HepG2 (cell line): ENCODE results near the gene OST4. TPM values are rescaled to one million over a fixed set of nuclear protein-coding genes. Genes with fewer than 3 reads are reported as not detected.

Source experiments
- ATAC-seq: fragments of 200-7000 bp; cut with Tn5 transposase; 3 replicates; pipeline ENCODE4 v1.9.1; 2020; ENCODE audit warnings: mild to moderate bottlenecking, moderate library complexity
- Bru-seq: library from RNA; stranded (reverse); fragments of 400-500 nt; gene quantifications from one replicate; lab custom pipeline; 2021; lab: Mats Ljungman, UMichigan
- BruChase-seq, 2 experiments: library from RNA; stranded (reverse); fragments of 400-500 nt; gene quantifications; one replicate each; lab custom pipeline; 2021; lab: Mats Ljungman, UMichigan
- BruUV-seq: library from RNA; stranded (reverse); fragments of 400-500 nt; replicated peaks from 2 replicates; lab custom pipeline; 2021; lab: Mats Ljungman, UMichigan
- CTCF ChIA-PET: fragments of 300-600 bp; formaldehyde crosslinking; extraction: SDS; loops from one replicate; lab custom pipeline; 2021; ENCODE audit warnings: low total read pairs, inconsistent platforms, low intra/inter-chr PET ratio; lab: Yijun Ruan, JAX
- POLR2A ChIA-PET: fragments of 350-600 bp; sonication (Branson Sonifier 250); formaldehyde crosslinking; loops from one replicate; lab custom pipeline; 2020; ENCODE audit warnings: antibody characterized with exemption, inconsistent platforms; lab: Yijun Ruan, JAX
- DNase-seq: peaks from one replicate; pipeline ENCODE4 v3.0.0-alpha.2; 2015; ENCODE audit warnings: low spot score
- FAIRE-seq: peaks from 3 replicates; lab custom pipeline; 2011; peaks lifted over from hg19 to GRCh38; lab: Jason Lieb, UNC
- H2AFZ ChIP-seq: one replicate; pipeline ENCODE4 v1.6.1; 2011; ENCODE audit warnings: low read length, inconsistent platforms
- H3K27ac ChIP-seq: fragments of 300-600 bp; 3 replicates; pipeline ENCODE4 v1.8.0; 2011; ENCODE audit warnings: mixed run types, mild to moderate bottlenecking, mixed read lengths, low read length, inconsistent platforms; ENCODE audit not compliant: insufficient read depth; ENCODE audit errors: extremely low read length
- H3K27me3 ChIP-seq, 2 experiments: fragments of 200-600 bp in 1 of 2; 2 replicates in 1 of 2; 3 replicates in 1 of 2; pipeline versions ENCODE4 v1.6.0 to v1.8.0; 2011; ENCODE audit warnings: low read length in 2 of 2, mild to moderate bottlenecking in 2 of 2, moderate library complexity in 2 of 2, inconsistent platforms in 1 of 2; ENCODE audit not compliant: insufficient read depth in 2 of 2, control insufficient read depth in 1 of 2
- H3K36me3 ChIP-seq, 2 experiments: fragments of 200-600 bp in 1 of 2; replicated peaks in 1 of 2; 2 replicates in 1 of 2; 3 replicates in 1 of 2; pipeline versions ENCODE4 v1.5.1 to v1.8.0; 2011; ENCODE audit warnings: low read length in 2 of 2, inconsistent platforms in 1 of 2; ENCODE audit not compliant: insufficient read depth in 2 of 2, control insufficient read depth in 1 of 2
- H3K4me1 ChIP-seq: 2 replicates; pipeline ENCODE4 v1.5.1; 2012; ENCODE audit warnings: low read length, inconsistent platforms; ENCODE audit not compliant: insufficient read depth
- H3K4me2 ChIP-seq: 2 replicates; pipeline ENCODE4 v1.6.0; 2011; ENCODE audit warnings: low read depth, low read length, inconsistent platforms
- H3K4me3 ChIP-seq, 3 experiments: fragments of 200-600 bp in 1 of 3; sonication (generic), shearing (Covaris generic) in 1 of 3; replicated peaks in 1 of 3; 2 replicates each; pipeline ENCODE4 v1.5.1; 2011 to 2016; ENCODE audit warnings: low read length in 3 of 3, inconsistent platforms in 2 of 3, low read depth in 2 of 3, mild to moderate bottlenecking in 2 of 3, control low read depth in 1 of 3, mixed read lengths in 1 of 3; ENCODE audit not compliant: insufficient read depth in 1 of 3
- H3K79me2 ChIP-seq: one replicate; pipeline ENCODE4 v1.6.1; 2011; ENCODE audit warnings: low read length, inconsistent platforms; ENCODE audit not compliant: insufficient read depth
- H3K9ac ChIP-seq: 2 replicates; pipeline ENCODE4 v1.6.0; 2011; ENCODE audit warnings: mild to moderate bottlenecking, low read depth, low read length, inconsistent platforms; ENCODE audit not compliant: insufficient read depth
- H3K9me3 ChIP-seq: 2 replicates; pipeline ENCODE4 v1.5.1; 2012; ENCODE audit warnings: mild to moderate bottlenecking, low read length
- H4K20me1 ChIP-seq: 2 replicates; pipeline ENCODE4 v1.6.0; 2011; ENCODE audit warnings: inconsistent platforms, mild to moderate bottlenecking, low read length, moderate library complexity; ENCODE audit not compliant: insufficient read depth
- FOXA3 ChIP-seq: IDR thresholded peaks from 2 replicates; pipeline ENCODE4 v1.6.1; 2016; ENCODE audit warnings: missing genetic modification reagents, missing compliant biosample characterization
- GATAD2A ChIP-seq: IDR thresholded peaks from 2 replicates; pipeline ENCODE4 v1.6.1; 2016
- HOXA3 ChIP-seq: sonication (generic); formaldehyde crosslinking; IDR thresholded peaks from 2 replicates; pipeline ENCODE4 v1.5.0; 2020; ENCODE audit warnings: missing genetic modification reagents
- KLF16 ChIP-seq, 2 experiments: sonication (generic) in 1 of 2; formaldehyde crosslinking in 1 of 2; IDR thresholded peaks; 2 replicates each; pipeline versions ENCODE4 v1.6.1 to v1.8.0; 2016 to 2023; ENCODE audit warnings: missing genetic modification reagents in 2 of 2, missing compliant biosample characterization in 1 of 2
- SAP130 ChIP-seq: IDR thresholded peaks from 2 replicates; pipeline ENCODE4 v1.6.1; 2016; ENCODE audit warnings: low read depth
- SMAD1 ChIP-seq: sonication (generic); formaldehyde crosslinking; IDR thresholded peaks from 2 replicates; pipeline ENCODE4 v1.4.0; 2020; ENCODE audit warnings: missing genetic modification reagents, low read depth, mild to moderate bottlenecking, borderline replicate concordance
- SP5 ChIP-seq: IDR thresholded peaks from 2 replicates; pipeline ENCODE4 v1.6.1; 2016; ENCODE audit warnings: low read depth, borderline replicate concordance
- ZBTB21 ChIP-seq: sonication (generic); formaldehyde crosslinking; IDR thresholded peaks from 2 replicates; pipeline ENCODE4 v1.4.0; 2020; ENCODE audit warnings: missing genetic modification reagents
- ZNF788 ChIP-seq: sonication (generic); formaldehyde crosslinking; IDR thresholded peaks from 2 replicates; pipeline ENCODE4 v1.5.0; 2020; ENCODE audit warnings: mild to moderate bottlenecking, missing genetic modification reagents, borderline replicate concordance
- ZSCAN20 ChIP-seq: sonication (generic); formaldehyde crosslinking; IDR thresholded peaks from 2 replicates; pipeline ENCODE4 v1.4.0; 2020; ENCODE audit warnings: missing genetic modification reagents, mild to moderate bottlenecking, borderline replicate concordance
- WGBS: methylation state at CpG from one replicate; pipeline ENCODE4 v1.1.6; 2017; ENCODE audit warnings: low lambda C conversion rate; 5-methylcytosine and 5-hydroxymethylcytosine counted together
- in situ Hi-C: cut with HindIII; loops from 2 replicates; pipeline ENCODE4 v1.10.0; 2017; ENCODE audit warnings: low pct_unique_long_range_greater_than_20kb; ENCODE audit not compliant: extremely low pct_ligation_motif_present
- intact Hi-C: fragments of 100-400 bp; cut with micrococcal nuclease; formaldehyde crosslinking; loops from one replicate; pipeline ENCODE4 v1.10.0; 2022; ENCODE audit not compliant: unreplicated experiment
- long read RNA-seq, 2 experiments: library from RNA in 1 of 2; library from polyadenylated mRNA in 1 of 2; stranded (forward) in 1 of 2; unstranded in 1 of 2; transcript quantifications; one replicate each; pipeline ENCODE4 v2.0.0, GENCODE V29; 2019 to 2022
- polyA minus RNA-seq, 3 experiments: library from RNA; depleted of rRNA, polyadenylated mRNA; stranded (reverse); fragments of >200 nt; gene quantifications; 2 replicates each; pipeline ENCODE4 v1.2.3, GENCODE V29; 2011; ENCODE audit warnings: low replicate concordance in 1 of 3
- polyA plus RNA-seq, 8 experiments: library from polyadenylated mRNA; depleted of rRNA in 3 of 8; stranded (reverse) in 7 of 8; unstranded in 1 of 8; fragments of >200 nt; fragmentation: Illumina TruSeq in 4 of 8; extraction: Trizol in 4 of 8; gene quantifications; 2 replicates each; pipeline versions ENCODE4 v1.2.1 to v1.2.3, GENCODE V29; 2011 to 2016; ENCODE audit warnings: low read depth in 4 of 8, missing spikeins in 1 of 8, mixed read lengths in 1 of 8; ENCODE audit not compliant: insufficient read depth in 1 of 8
- total RNA-seq, 5 experiments: library from RNA; depleted of rRNA; stranded (reverse); fragments of >200 nt; fragmentation: Illumina TruSeq; extraction: Trizol; gene quantifications; 2 replicates each; pipeline ENCODE4 v1.2.3, GENCODE V29; 2016; ENCODE audit warnings: low read depth in 1 of 5
- TF ChIP-seq, protein P1 (sequence below): IDR thresholded peaks from 2 replicates; pipeline ENCODE4 v1.6.1; 2016; ENCODE audit warnings: missing genetic modification reagents, missing compliant biosample characterization
- TF ChIP-seq, protein P2 (sequence below): sonication (generic); formaldehyde crosslinking; IDR thresholded peaks from 2 replicates; pipeline ENCODE4 v1.4.0; 2020; ENCODE audit warnings: low read depth, missing genetic modification reagents

The OST4 gene
- total RNA-seq (2016; rRNA removed; fragmentation: Illumina TruSeq; extraction: Trizol): 498 and 508 TPM in 2 replicates
- 947 and 1,365 TPM in 2 replicates for total RNA-seq (2016; cell fraction: cytosol; rRNA removed; fragmentation: Illumina TruSeq; extraction: Trizol; ENCODE audit: low read depth)
- total RNA-seq (2016; cell fraction: insoluble cytoplasmic fraction; rRNA removed; fragmentation: Illumina TruSeq; extraction: Trizol): 496 and 506 TPM in 2 replicates
- total RNA-seq (2016; cell fraction: membrane; rRNA removed; fragmentation: Illumina TruSeq; extraction: Trizol): 928 and 1,097 TPM in 2 replicates
- 200 and 226 TPM in 2 replicates for total RNA-seq (2016; cell fraction: nucleus; rRNA removed; fragmentation: Illumina TruSeq; extraction: Trizol)
- polyA plus RNA-seq (2011; rRNA removed): 491 and 584 TPM in 2 replicates
- 627 and 1,057 TPM in 2 replicates for polyA plus RNA-seq (2011; cell fraction: cytosol; rRNA removed)
- polyA plus RNA-seq (2011; cell fraction: nucleus; rRNA removed): 336 and 383 TPM in 2 replicates
- polyA plus RNA-seq (2012): 371 and 440 TPM in 2 replicates
- polyA plus RNA-seq (2016; cell fraction: cytosol; fragmentation: Illumina TruSeq; extraction: Trizol; ENCODE audit: low read depth): 1,401 and 1,836 TPM in 2 replicates
- 640 and 680 TPM in 2 replicates for polyA plus RNA-seq (2016; cell fraction: insoluble cytoplasmic fraction; fragmentation: Illumina TruSeq; extraction: Trizol; ENCODE audit: low read depth)
- 1,282 and 1,407 TPM in 2 replicates for polyA plus RNA-seq (2016; cell fraction: membrane; fragmentation: Illumina TruSeq; extraction: Trizol; ENCODE audit: low read depth)
- 415 and 448 TPM in 2 replicates for polyA plus RNA-seq (2016; cell fraction: nucleus; fragmentation: Illumina TruSeq; extraction: Trizol; ENCODE audit: insufficient read depth, low read depth)
- polyA minus RNA-seq (2011; rRNA and poly(A)+ RNA removed; ENCODE audit: low replicate concordance): 310 and 535 TPM in 2 replicates
- 514 and 560 TPM in 2 replicates for polyA minus RNA-seq (2011; cell fraction: cytosol; rRNA and poly(A)+ RNA removed)
- polyA minus RNA-seq (2011; cell fraction: nucleus; rRNA and poly(A)+ RNA removed): 136 and 144 TPM in 2 replicates
- Bru-seq, nascent RNA: percentile 98 among the genes with signal in this experiment
- BruChase-seq, experiment 1, labeled RNA remaining after a 6-hour chase: percentile 96 among the genes with signal in this experiment
- percentile 95 among the genes with signal in this experiment for BruChase-seq, experiment 2, labeled RNA remaining after a 2-hour chase
- long read RNA-seq, experiment 1, transcript OST4-201 (2 exons, 559 nt): minor isoform, 35 of 660 reads
- long read RNA-seq, experiment 1, transcript OST4-203 (3 exons, 561 nt): major isoform, 621 of 660 reads
- long read RNA-seq, experiment 1, partial matches to known transcripts: 0 of 660 reads
- long read RNA-seq, experiment 1, other reads (novel, unspliced or antisense): 2 of 660 reads
- long read RNA-seq, experiment 2, transcript OST4-201 (2 exons, 559 nt): minor isoform, 34 of 414 reads
- long read RNA-seq, experiment 2, transcript OST4-203 (3 exons, 561 nt): major isoform, 375 of 414 reads
- long read RNA-seq, experiment 2, partial matches to known transcripts: 3 of 414 reads
- long read RNA-seq, experiment 2, other reads (novel, unspliced or antisense): 2 of 414 reads

DNA sequence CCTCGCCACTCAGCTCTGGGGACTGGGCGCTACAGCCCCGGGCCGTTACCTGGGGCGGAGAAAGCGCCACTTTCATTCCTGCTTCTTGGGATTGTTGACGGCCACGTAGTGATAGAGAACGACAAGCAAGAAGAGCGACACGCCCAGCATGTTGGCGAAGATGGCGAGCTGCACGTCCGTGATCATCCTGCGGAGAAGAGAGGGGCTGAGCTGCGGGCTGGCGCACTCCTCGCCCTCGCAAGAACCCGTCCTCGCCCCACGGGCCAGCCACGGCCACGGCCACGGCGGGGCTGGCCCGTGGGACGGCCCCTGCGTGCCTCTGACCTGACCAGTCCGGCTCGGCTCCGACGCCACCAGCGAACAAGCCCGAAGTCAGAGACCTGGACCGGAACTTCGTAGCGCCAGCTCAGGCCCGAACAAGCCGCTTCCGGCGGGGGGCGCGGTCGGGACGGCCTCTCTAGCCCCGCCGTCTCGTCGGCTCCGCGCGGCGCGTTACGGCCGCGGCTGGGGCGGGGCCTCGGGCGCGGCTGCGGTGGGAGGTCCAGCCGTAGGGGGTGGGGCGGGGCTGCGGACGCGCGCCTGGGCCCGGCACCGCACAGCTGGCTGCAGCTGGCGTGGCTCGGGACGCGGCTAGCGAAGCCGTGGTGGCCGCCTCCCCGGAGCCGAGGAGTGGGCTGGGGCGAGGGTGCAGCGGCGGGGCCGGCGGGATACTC, at the start of gene OST4:
Gene OST4 (minus strand): TSS at position 378 of the 713 bp plus-strand sequence.
- BruUV-seq: no TSS peak
- ATAC-seq: peak; percentile 88
- TF ChIP-seq SAP130 (peak; percentile 96), SP5 (CRISPR knock-in tag) (peak; percentile 60), ZSCAN20 (CRISPR knock-in tag) (peak; percentile 29; the same call in 1 of the 2 replicates), KLF16 (CRISPR knock-in tag; IDR thresholded peaks at IDR 0.05) (peak in 1 of 2 experiments; percentile 96; a peak in 3 of 4 replicates), SMAD1 (CRISPR knock-in tag) (0 out of 2 replicates have a peak, but pooled peaks have one; percentile 21), HOXA3 (peak; percentile 99), ZNF788 (CRISPR knock-in tag) (peak; percentile 30; the same call in 1 of the 2 replicates), ZBTB21 (peak; percentile 93), FOXA3 (CRISPR knock-in tag) (no peak; the same call in 1 of the 2 replicates), GATAD2A (CRISPR knock-in tag) (peak; percentile 50; the same call in 1 of the 2 replicates)
- TF ChIP-seq, protein P1, sequence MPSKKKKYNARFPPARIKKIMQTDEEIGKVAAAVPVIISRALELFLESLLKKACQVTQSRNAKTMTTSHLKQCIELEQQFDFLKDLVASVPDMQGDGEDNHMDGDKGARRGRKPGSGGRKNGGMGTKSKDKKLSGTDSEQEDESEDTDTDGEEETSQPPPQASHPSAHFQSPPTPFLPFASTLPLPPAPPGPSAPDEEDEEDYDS (CRISPR knock-in tag): peak; percentile 81
- TF ChIP-seq, protein P2, sequence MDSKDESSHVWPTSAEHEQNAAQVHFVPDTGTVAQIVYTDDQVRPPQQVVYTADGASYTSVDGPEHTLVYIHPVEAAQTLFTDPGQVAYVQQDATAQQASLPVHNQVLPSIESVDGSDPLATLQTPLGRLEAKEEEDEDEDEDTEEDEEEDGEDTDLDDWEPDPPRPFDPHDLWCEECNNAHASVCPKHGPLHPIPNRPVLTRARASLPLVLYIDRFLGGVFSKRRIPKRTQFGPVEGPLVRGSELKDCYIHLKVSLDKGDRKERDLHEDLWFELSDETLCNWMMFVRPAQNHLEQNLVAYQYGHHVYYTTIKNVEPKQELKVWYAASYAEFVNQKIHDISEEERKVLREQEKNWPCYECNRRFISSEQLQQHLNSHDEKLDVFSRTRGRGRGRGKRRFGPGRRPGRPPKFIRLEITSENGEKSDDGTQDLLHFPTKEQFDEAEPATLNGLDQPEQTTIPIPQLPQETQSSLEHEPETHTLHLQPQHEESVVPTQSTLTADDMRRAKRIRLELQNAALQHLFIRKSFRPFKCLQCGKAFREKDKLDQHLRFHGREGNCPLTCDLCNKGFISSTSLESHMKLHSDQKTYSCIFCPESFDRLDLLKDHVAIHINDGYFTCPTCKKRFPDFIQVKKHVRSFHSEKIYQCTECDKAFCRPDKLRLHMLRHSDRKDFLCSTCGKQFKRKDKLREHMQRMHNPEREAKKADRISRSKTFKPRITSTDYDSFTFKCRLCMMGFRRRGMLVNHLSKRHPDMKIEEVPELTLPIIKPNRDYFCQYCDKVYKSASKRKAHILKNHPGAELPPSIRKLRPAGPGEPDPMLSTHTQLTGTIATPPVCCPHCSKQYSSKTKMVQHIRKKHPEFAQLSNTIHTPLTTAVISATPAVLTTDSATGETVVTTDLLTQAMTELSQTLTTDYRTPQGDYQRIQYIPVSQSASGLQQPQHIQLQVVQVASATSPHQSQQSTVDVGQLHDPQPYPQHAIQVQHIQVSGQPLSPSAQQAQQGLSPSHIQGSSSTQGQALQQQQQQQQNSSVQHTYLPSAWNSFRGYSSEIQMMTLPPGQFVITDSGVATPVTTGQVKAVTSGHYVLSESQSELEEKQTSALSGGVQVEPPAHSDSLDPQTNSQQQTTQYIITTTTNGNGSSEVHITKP (CRISPR knock-in tag): 0 out of 2 replicates have a peak, but pooled peaks have one; percentile 20

More for the DNA sequence above, at the start of gene OST4:
- Histone ChIP-seq H3K27ac (peak within 1 kb of the TSS; percentile 72), H3K4me3 (peak within 1 kb of the TSS; percentile 92 to 99 (median 98)), H2AFZ (no peak within 1 kb of the TSS), H3K27me3 (peaks cover 0 to 16% of the 10 kb centered on the region in 2 experiments; a peak in 2 of 5 replicates), H3K36me3 (peaks cover 15 to 27% of the 10 kb centered on the region in 2 experiments), H3K4me2 (peak within 1 kb of the TSS; percentile 96), H3K9ac (peak within 1 kb of the TSS; percentile 97), H3K79me2 (peaks cover 30% of the 10 kb centered on the region), H3K9me3 (no peaks in the 10 kb centered on the region), H3K4me1 (peaks cover 70% of the 10 kb centered on the region), H4K20me1 (no peaks in the 10 kb centered on the region)
- peak; percentile 32 for FAIRE-seq
- under 1% methylated on average over 25 of the region's 86 CpGs for WGBS
- intact Hi-C loops: loop anchor here (1.0 kb wide), 1 partner anchor 20 kb away; the partner anchor contains the start of gene AGBL5
- in situ Hi-C loops: no loop called here
- ChIA-PET CTCF (no interaction called here), POLR2A (interaction anchor here (0.8 to 4.3 kb wide), 15 partner anchors 9 to 557 kb away, joined by 3 to 106 read pairs (median 7); partner anchors contain the start of genes ABHD1, AGBL5, ATRAID and CCDC121)
- peak; percentile 88 for DNase-seq
